Thyroid gland (tissue), 4 donors: Measurements from ENCODE around the gene CIROP.

Experiments
- CTCF ChIP-seq, 6 experiments: fragments of 200-600 bp in 3 of 6; fragments of 450-650 bp in 3 of 6; sonication (generic) in 3 of 6; IDR thresholded peaks; one replicate each; pipeline ENCODE4 v1.5.1; 2016 to 2019; ENCODE audit warnings: antibody characterized with exemption in 6 of 6, mild to moderate bottlenecking in 2 of 6, inconsistent platforms in 1 of 6, moderate library complexity in 1 of 6
- POLR2A ChIP-seq, 2 donors: fragments of 450-650 bp; IDR thresholded peaks; one replicate each; pipeline ENCODE4 v1.6.1; 2017; ENCODE audit warnings: antibody characterized with exemption in 2 of 2, mild to moderate bottlenecking in 2 of 2, moderate library complexity in 1 of 2

GRCh38 chr14:23074906-23075305 is 29.9 kb downstream of the CIROP start:
- TF ChIP-seq CTCF (IDR thresholded peaks at IDR 0.05): no peak
- no peak for TF ChIP-seq POLR2A (IDR thresholded peaks at IDR 0.05)
